GM21360 (cell line): ENCODE data around the gene ABCG5.

Source experiments
- ATAC-seq: cut with Tn5 transposase; IDR thresholded peaks from one replicate; pipeline ENCODE4 v1.9.1; 2021; ENCODE audit warnings: mild to moderate bottlenecking, moderate library complexity; ENCODE audit not compliant: unreplicated experiment

The ABCG5 gene

DNA sequence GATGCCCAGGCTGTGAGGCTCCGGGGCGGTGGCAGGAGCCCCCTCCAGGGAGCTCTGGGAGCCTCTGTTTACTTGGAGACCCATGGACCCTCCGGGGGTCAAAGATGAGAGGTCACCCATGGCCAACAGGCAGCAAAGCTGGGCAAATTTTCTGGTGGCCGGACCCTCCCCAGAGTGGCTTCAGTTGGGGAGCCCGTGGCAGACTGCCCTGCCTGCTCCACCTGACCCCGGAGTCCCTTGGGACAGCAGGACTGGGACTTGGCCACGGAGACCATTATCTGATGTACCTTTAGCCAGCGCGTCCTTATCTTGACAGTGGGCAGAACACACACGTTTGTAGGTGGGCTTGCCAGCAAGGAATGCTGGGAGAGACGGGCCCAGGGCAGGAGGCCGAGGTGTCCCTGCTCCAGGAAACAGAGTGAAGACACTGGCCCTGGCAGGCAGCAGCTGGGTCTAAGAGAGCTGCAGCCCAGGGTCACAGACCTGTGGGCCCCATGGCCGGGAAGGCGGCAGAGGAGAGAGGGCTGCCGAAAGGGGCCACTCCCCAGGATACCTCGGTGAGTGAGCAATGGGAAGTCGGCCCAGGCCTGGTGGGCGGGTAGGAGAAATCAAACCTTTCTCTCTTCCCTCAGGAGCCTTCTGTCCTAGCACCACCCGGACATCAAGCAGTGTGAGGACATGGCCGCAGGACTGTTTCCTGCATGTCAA is at the start of gene ABCG5, which contains the start of gene ABCG8:
ABCG5 (minus strand) TSS at position 280 of the 708 bp plus-strand sequence; CDS start at position 120, 160 bp downstream.
ABCG8 (plus strand) TSS at position 412 of the 708 bp plus-strand sequence; CDS start at position 495, 83 bp downstream.
- no peak for ATAC-seq

DNA sequence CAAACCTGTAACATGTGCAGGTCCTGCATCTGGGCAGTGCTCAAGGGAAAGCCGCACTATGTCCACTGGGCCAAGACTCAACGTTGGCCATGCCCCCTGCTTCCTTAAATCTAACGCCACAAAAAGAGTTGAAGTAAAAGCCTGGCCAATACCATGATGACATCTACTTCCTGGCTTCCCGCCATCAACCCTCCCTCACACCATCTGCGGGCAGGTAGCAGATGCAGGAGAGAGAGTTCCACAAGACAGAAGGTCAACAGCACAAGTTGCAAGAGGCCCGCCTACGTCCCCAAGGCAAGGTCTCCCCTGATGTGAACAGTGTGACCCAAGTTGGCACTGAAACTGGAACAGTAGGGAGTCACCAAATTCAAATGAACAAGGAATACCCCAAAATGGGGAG is 48.5 kb upstream of the ABCG5 start:
- no peak for ATAC-seq

DNA sequence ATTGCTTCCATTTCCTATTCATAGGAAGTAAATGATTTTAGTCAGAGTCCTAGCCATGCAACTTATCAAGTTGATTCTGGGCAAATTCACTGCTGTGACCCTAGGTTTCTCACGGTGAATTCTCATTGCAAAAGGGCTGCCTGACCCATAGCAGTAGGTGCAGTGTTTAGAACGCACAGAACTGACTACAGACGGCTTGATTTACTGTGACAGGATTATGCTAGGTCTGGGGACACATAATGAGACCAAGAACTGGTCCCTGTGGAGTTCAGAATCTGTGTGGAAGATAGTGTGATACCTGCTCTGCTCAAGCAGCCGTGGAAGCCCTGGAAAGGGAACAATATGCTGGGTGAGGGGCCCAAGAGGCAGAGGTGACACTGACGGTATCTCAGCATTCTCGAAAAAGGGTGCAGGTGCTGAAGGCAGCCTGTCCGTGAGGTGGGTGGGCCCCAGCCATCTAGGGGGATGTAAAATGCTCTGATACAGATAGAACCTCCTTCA is 46.5 kb upstream of the ABCG5 start:
- no peak for ATAC-seq

DNA sequence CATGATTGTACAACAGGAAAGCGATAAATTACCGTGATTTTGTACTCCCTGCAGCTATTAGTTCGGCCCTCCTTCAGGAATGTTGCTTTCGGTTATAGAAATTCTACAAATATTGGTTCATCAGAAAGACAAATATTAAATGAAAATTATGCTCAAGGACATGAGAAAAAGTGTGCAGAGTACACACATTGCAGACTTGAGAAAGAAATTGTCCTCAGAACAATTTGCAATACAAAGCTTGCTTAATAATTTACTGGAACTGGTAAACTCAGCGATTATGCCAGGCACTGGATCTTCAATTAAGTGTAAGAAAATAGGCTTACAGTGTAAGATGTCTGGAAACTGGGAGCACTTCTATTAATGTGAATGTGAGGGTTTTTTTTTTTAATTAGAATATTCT is 46.0 kb upstream of the ABCG5 start:
- ATAC-seq = no peak

DNA sequence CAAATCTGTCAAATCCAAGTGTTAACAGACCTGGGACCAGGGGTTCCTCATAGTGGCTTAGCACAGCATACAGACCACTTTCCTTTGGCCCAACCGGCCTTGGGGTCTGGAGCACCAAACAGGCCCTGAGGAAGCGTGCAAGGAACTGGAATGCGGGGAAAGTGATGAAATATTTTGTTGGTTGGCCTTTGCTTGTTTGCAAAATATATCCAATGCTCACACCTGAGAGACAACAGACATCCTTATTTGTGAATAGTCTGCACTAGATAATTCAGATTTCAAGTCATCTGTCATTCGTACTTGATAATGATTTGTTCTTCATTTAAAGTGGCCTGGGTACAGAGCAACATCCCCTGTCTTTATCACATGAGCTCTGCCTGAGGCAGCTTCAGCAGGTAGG is 43.7 kb upstream of the ABCG5 start:
- ATAC-seq = no peak

DNA sequence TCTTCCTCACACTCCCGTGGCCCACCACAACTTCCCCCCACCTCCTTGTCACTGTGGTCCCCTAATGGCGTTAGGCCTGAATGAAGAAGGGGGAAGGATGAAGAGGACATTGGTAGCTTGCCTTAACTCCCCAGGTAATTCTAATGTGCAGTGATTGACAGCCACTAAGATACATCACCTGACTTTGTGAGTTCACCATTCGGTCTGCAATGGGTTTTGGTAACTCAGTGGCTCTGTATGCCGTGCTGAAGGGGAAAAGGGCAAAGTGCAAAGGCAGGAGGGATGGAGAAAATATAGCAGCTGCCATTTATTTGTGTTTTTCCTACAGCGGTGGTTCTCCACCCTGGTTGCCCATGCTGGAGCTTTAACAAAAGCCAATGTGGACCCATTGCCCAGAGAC is 42.3 kb upstream of the ABCG5 start:
- ATAC-seq = no peak

DNA sequence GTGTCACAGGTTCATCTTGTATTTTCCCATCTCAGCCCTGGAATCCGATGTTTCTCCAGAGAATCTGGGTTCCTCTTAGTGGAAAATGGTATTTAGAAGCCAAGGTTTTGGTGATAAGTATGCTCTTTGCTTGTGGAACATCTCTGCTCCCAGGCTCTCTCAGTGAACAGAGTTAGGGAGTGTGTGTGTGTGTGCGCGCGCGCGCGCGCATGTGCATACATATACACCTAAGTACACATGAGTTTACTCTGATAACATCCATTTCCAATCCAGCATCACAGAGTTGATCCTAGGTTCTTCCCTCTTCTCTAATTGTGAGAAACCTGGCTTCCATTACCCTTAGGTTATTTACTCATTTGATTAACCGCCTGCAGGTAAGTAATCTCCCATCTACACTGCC is 41.8 kb upstream of the ABCG5 start:
- no peak for ATAC-seq

DNA sequence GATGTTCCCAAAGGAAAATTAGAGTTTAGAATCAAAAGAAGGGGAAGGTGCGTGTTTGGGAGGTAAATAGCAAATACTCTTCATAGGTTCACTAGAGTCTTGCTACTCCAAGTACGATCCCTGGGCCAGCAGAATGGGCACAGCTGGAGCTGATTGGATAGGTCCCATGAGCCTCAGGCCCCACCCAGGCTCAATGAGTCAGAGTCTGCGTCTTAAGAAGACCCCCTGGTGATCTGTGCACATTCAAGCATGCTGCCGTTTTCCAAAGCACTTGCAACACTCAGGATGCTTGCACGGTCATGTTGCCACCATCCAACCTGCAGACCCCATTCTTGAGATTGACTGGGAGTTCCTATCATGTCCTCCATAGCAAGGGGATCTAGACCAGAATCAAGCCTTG is 40.6 kb upstream of the ABCG5 start:
- ATAC-seq = no peak

DNA sequence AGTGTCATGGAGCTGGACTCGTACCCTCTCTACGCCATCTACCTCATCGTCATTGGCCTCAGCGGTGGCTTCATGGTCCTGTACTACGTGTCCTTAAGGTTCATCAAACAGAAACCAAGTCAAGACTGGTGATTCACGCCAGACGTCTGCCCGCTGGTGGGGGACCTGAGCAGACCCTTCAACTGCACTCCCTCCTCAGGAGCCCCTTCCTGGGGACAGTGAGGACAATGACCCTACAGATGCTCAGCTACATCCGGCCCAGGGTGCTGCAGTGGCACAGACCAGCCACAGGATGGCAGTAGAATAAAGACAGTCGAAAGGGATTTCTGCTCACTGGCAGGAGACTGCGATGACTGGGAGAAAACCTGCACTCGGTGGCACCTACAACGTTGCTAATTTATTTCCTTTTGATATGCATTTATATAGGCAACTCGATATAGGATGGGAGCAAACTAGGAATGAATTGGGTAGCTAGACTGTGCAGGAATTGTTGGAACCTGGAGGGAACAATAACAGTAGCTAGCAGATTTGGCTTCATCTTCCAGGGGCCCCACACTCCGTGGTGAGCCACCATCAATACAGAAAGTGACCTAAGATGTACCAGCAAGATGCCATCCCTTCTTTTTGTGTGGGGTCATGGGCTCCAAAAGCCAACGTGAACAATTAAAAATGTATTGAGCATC is 39.3 kb upstream of the ABCG5 start:
- no peak for ATAC-seq

DNA sequence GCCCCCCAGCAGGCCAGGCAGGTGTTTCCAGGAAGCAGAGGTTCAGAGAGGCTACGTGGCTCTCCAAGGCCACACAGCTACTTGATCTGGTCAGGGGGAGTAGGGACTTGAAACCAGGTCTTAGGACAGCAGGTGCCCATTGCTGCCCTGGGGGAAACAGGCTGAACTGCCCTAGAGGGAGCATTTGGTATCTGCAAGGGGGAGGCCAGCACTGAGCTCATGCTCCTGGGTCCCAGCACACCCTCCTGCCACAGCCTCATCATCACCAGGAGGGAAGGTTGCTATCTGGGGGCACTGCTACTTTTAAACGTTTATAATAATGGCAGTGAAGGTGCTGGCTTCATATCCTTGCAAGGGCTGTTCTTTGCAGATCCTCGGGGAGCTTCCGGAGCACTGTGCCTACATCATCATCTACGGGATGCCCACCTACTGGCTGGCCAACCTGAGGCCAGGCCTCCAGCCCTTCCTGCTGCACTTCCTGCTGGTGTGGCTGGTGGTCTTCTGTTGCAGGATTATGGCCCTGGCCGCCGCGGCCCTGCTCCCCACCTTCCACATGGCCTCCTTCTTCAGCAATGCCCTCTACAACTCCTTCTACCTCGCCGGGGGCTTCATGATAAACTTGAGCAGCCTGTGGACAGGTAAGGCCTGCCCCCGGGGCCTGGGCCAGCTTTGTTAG is 36.3 kb upstream of the ABCG5 start:
- ATAC-seq = no peak

DNA sequence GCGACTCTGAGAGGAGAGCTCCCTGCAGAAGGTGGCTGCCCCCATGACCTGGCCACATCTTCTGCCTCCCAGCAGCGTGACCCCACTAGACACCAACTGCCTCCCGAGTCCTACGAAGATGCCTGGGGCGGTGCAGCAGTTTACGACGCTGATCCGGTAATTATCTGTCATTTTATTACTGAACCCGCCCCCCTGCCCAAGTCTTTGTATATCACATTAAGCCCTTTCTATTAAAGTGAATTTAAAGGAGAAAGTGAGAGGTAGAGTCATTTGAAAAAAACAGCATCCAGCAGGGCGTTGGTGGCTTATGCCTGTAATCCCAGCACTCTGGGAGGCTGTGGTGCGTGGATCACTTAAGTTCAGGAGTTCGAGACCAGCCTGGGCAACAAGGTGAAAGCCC is 33.5 kb upstream of the ABCG5 start:
- ATAC-seq = no peak

DNA sequence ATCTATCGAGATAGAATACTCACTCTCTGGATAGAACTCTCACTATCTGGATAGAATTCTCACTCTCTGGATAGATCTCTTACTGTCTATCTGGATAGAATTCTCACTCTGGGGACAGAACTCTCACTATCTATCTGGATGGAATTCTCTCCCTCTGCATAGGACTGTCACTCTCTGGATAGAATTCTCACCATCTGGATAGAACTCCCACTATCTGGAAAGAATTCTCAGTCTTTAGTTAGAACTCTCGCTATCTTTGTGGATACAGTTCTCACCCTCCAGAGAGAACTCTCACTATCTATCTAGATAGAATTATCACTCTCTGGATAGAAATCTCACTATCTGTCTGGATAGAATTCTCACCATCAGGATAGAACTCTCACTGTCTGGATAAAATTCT is 16.7 kb upstream of the ABCG5 start:
- no peak for ATAC-seq

DNA sequence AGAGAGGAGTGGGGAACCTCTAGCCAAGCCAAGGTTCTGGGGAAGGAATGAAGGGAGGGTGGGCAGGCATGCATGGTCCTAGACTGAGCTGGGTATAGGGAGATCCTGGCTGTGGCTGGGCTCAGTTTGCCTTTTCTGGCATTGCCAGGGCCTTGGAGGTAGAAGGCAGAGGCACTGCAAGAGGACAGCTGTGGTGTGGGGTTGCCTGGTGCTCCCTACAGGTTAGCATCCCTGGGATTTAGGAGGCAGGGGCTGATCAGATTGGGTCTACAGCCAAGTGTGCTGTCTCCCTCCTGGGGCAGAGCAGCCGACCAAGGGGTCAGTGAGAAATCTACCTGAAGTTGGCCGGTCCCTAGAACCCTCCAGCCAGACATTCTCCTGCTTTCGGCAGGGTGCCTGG is 16.0 kb upstream of the ABCG5 start:
- no peak for ATAC-seq

DNA sequence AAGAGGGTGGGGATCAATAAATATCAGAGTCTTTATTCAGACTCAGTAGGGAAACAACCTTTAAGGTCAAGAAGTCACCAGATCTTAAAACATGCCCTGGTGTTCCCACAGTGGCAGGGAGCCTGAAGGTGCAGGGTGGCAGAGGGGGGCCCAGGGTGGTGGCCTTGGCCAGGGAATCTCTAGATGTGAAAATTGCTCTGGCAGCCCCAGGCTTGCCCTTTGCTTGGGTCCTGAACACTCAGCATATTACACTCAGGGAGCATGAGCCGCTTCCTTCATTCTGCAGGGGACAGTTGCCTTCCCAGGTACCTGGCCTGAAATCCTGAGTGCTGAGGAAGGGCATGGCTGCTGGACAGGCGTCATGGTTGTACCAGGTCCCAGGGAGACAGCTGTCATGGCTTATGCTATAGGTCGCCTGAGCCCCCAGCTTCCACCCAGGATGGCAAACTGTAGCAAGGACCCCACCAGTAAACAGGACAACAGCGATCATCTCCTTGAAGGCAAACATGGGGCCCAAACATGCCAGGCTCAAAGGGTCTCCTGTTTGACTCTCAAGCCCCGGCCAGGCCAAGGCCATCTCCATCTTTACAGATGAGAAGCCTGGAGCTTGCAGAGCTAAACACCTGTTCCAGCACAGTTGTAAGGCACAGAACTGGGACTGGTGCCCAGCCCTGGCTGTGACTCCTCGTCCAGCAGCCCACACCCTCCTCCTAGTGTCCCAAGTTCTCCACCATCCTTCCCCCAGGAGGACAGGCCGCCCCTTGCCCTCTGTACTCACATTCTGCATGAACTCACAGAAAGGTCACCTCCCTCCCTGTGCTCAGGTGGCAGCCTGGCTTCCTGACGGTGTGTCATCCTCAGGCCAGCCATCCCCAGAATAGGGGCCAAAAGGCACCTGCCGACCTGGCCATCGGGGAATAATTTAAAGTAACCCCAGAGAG is 14.8 kb upstream of the ABCG5 start:
- no peak for ATAC-seq

DNA sequence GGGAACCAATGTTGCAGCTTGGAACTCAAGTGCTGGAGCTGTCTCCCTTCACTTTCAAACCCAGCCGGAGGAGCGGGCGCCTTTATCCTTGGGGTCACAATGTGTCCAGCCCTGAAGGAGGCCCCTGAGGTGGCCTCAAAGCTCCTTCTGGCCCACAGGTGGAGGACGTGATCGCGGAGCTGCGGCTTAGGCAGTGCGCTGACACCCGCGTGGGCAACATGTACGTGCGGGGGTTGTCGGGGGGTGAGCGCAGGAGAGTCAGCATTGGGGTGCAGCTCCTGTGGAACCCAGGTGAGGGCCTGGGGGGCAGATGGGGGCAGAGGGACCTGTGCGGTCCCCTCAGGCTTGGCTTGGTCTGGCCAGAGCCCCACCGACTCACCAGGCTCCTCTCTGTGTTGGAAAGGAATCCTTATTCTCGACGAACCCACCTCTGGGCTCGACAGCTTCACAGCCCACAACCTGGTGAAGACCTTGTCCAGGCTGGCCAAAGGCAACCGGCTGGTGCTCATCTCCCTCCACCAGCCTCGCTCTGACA is 13.6 kb upstream of the ABCG5 start:
- ATAC-seq = no peak

DNA sequence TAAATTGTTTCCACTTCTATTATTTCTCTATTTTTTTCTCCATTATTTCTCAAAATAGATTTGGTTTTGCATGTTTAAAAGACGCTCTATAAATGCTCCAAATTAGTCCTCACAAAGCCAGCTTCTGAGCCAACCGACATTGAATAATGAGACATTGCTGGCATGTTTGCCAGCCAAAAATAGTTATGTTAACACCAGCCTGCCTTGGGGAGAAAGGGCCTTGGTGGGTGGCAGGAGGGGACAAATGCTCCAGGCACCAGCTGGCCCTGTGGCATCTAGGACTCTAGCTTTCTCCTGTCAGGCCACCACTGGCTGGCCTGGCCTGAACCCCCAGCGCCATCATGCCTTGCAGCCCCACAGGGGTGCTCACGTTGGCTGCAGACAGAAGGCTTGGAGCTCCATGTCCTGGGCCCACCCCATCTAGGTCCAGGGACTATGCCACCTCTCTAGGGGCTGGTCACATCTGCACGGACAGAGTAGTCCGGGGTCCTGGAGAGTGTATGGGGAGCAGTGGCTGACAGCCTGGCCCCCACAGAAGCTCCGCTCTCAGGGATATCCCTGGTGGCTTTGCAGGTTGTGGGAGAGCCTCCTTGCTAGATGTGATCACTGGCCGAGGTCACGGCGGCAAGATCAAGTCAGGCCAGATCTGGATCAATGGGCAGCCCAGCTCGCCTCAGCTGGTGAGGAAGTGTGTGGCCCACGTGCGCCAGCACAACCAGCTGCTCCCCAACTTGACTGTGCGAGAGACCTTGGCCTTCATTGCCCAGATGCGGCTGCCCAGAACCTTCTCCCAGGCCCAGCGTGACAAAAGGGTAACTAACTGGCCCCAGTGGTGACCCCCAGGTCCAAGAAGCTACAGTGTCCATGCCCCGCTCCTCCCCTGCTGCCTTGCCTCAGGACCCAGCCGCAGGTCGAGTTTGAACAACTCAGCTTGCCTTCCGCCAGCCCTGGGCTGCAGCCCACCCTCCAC is 12.7 kb upstream of the ABCG5 start:
- no peak for ATAC-seq

DNA sequence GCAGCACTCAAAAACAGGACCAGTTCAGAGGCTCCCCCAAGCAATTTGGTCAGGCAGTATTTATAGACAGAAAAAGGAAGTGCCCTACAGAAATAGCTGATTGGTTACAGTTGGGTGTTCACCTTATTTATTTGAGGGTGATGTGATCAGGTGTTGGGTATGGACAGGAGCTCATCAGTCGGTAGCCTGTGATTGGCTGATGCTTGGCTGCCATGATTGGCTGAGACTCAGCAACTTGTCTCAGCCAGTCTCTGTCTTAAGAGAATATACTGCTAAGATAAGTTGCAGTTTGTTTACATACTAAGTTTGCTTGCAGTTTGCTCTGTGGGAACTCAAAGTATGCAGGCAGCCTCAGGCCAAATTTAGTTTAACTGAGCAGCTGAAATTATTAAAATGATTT is 9.6 kb upstream of the ABCG5 start:
- ATAC-seq = no peak

DNA sequence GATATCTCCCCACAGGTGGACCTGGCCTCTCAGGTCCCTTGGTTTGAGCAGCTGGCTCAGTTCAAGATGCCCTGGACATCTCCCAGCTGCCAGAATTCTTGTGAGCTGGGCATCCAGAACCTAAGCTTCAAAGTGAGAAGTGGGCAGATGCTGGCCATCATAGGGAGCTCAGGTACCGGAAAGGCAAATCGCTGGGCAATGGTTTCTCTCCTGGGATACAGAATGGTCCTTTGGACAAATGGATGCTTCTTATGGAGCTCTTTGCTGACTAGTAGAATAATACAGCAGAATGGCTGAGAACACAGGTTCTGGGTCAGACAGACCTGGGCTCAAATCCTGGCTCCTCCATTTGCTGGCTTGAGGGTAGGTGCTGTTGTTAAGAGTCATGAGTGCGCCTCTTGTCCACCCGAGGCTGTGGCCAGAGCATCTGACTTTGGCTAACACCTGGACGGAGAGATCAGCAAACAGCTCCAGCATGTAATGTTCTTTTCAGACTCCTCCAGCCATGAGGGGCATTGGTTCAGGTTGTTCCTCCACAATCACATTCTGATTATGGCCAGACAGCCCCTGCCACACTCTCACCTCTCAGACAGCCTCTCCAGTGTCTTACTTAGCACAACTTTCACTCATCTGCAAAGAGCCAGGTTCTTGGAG is 7.6 kb upstream of the ABCG5 start:
- ATAC-seq = no peak

DNA sequence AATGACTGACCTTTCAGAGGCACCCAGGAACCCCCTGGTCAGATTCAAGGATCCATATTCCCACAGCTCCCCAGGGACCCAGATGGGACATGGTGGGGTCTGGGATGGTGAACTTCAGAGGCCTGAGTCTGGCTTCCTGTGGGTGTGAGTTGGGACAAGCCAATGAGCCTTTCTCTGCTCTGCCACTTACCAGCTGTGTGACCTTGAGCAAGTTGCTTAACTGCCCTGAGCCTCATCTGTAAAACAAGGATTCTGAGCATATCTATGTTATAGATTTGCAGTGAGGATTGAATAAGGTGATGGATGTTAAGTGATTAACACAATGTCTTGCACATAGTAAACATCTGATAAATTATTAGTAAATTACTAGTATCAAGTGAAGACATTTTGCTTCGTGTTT is 6.5 kb upstream of the ABCG5 start:
- ATAC-seq = no peak
